A549 (cell line): Measurements from ENCODE around the gene LNPEP. TPM values are rescaled to one million over a fixed set of nuclear protein-coding genes. Genes with fewer than 3 reads are reported as not detected.

ENCODE experiments used
- ATAC-seq, 2 experiments: fragments of 200-7000 bp in 1 of 2; fragments of >200 bp in 1 of 2; cut with Nextera tagmentation in 1 of 2; cut with Tn5 transposase in 1 of 2; 3 replicates each; pipeline versions ENCODE4 v1.8.0 to v1.9.1; 2018 to 2020; ENCODE audit warnings: mild to moderate bottlenecking in 1 of 2, moderate library complexity in 1 of 2
- CTCF ChIA-PET: fragments of 300-600 bp; sonication (Branson Sonifier 250); formaldehyde crosslinking; extraction: SDS; loops from one replicate; lab custom pipeline; 2021; ENCODE audit warnings: antibody characterized with exemption, inconsistent platforms; lab: Yijun Ruan, JAX
- POLR2A ChIA-PET: fragments of 350-600 bp; formaldehyde crosslinking; extraction: SDS; loops from one replicate; lab custom pipeline; 2021; ENCODE audit warnings: antibody characterized with exemption, inconsistent platforms; lab: Yijun Ruan, JAX
- DNase-seq, 2 experiments: peaks; one replicate each; pipeline versions ENCODE4 v3.0.0 to v3.0.0-alpha.2; 2011 to 2016; ENCODE audit warnings: low read depth in 1 of 2, low spot score in 1 of 2
- FAIRE-seq: peaks from 2 replicates; lab custom pipeline; 2011; peaks lifted over from hg19 to GRCh38; lab: Jason Lieb, UNC
- H3K27ac ChIP-seq, 2 experiments: fragments of >200 bp; sonication (Bioruptor Twin); formaldehyde crosslinking; 3 replicates each; pipeline ENCODE4 v1.5.1; 2016 to 2017
- H3K4me1 ChIP-seq: fragments of >200 bp; sonication (Bioruptor Twin); formaldehyde crosslinking; 3 replicates; pipeline ENCODE4 v1.6.1; 2016
- H3K4me2 ChIP-seq: fragments of >200 bp; sonication (Bioruptor Twin); formaldehyde crosslinking; 3 replicates; pipeline ENCODE4 v1.6.1; 2016
- H3K4me3 ChIP-seq: fragments of >200 bp; sonication (Bioruptor Twin); formaldehyde crosslinking; 3 replicates; pipeline ENCODE4 v1.5.1; 2016
- H3K9me3 ChIP-seq: fragments of >200 bp; sonication (Bioruptor Twin); formaldehyde crosslinking; 3 replicates; pipeline ENCODE4 v1.6.1; 2016
- CBX2 ChIP-seq: fragments of 200-600 bp; sonication (generic); IDR thresholded peaks from 2 replicates; pipeline ENCODE4 v1.6.1; 2016; ENCODE audit warnings: low read depth, mild to moderate bottlenecking, borderline replicate concordance
- CBX8 ChIP-seq: fragments of 200-600 bp; sonication (generic); IDR thresholded peaks from 2 replicates; pipeline ENCODE4 v1.6.1; 2016
- CEBPB ChIP-seq, 2 experiments: fragments of >200 bp in 1 of 2; sonication (Bioruptor Twin) in 1 of 2; formaldehyde crosslinking in 1 of 2; IDR thresholded peaks; 2 replicates each; pipeline ENCODE4 v1.6.1; 2012 to 2016
- CHD2 ChIP-seq: fragments of 150-350 bp; IDR thresholded peaks from 2 replicates; pipeline ENCODE4 v1.6.1; 2014; ENCODE audit warnings: low read length; ENCODE audit not compliant: partially characterized antibody
- ESRRA ChIP-seq: fragments of 150-350 bp; IDR thresholded peaks from 2 replicates; pipeline ENCODE4 v1.6.1; 2014; ENCODE audit warnings: mild to moderate bottlenecking, low read length, borderline replicate concordance
- FOSL2 ChIP-seq, 2 experiments: fragments of 450-650 bp in 1 of 2; fragments of >200 bp in 1 of 2; sonication (Bioruptor Twin) in 1 of 2; formaldehyde crosslinking; IDR thresholded peaks; 2 replicates each; pipeline versions ENCODE4 v1.5.0 to v1.6.1; 2016 to 2020; ENCODE audit warnings: mild to moderate bottlenecking in 1 of 2, moderate library complexity in 1 of 2
- FOXS1 ChIP-seq: fragments of 250-450 bp; sonication (Bioruptor Pico); IDR thresholded peaks from 2 replicates; pipeline ENCODE4 v1.5.0; 2020; ENCODE audit warnings: mild to moderate bottlenecking, moderate library complexity
- GATA3 ChIP-seq: IDR thresholded peaks from 2 replicates; pipeline ENCODE4 v1.6.1; 2012; ENCODE audit warnings: borderline replicate concordance
- HOXA7 ChIP-seq: fragments of 250-450 bp; sonication (Bioruptor Pico); IDR thresholded peaks from 2 replicates; pipeline ENCODE4 v1.5.0; 2020; ENCODE audit warnings: mild to moderate bottlenecking, moderate library complexity
- JUN ChIP-seq, 2 experiments: fragments of >200 bp; sonication (Bioruptor Twin); formaldehyde crosslinking; IDR thresholded peaks; 2 replicates in 1 of 2; 3 replicates in 1 of 2; pipeline ENCODE4 v1.6.1; 2016 to 2017
- KDM5A ChIP-seq: fragments of 200-600 bp; sonication (generic); IDR thresholded peaks from 2 replicates; pipeline ENCODE4 v1.6.1; 2016; ENCODE audit warnings: antibody characterized with exemption, mild to moderate bottlenecking
- MAFK ChIP-seq: fragments of 450-650 bp; IDR thresholded peaks from 2 replicates; pipeline ENCODE4 v1.6.1; 2014; ENCODE audit not compliant: partially characterized antibody
- MAZ ChIP-seq: fragments of 150-350 bp; IDR thresholded peaks from 2 replicates; pipeline ENCODE4 v1.6.1; 2014; ENCODE audit warnings: antibody characterized with exemption, low read depth, low read length, borderline replicate concordance
- PHF8 ChIP-seq: fragments of 200-600 bp; sonication (generic); IDR thresholded peaks from 2 replicates; pipeline ENCODE4 v1.6.1; 2016; ENCODE audit warnings: low read depth, mild to moderate bottlenecking, antibody characterized with exemption, moderate library complexity, borderline replicate concordance
- RAD21 ChIP-seq, 2 experiments: fragments of >200 bp in 1 of 2; sonication (Bioruptor Twin) in 1 of 2; formaldehyde crosslinking in 1 of 2; IDR thresholded peaks in 1 of 2; conservative IDR thresholded peaks in 1 of 2; 2 replicates in 1 of 2; 3 replicates in 1 of 2; pipeline ENCODE4 v1.6.1; 2012 to 2018; ENCODE audit warnings: inconsistent platforms in 1 of 2
- RNF2 ChIP-seq: fragments of 200-600 bp; sonication (generic); IDR thresholded peaks from 2 replicates; pipeline ENCODE4 v1.6.1; 2016; ENCODE audit warnings: low read depth, mild to moderate bottlenecking, antibody characterized with exemption, moderate library complexity, borderline replicate concordance
- SREBF2 ChIP-seq: fragments of 450-650 bp; IDR thresholded peaks from 2 replicates; pipeline ENCODE4 v1.6.1; 2014; ENCODE audit warnings: mild to moderate bottlenecking, moderate library complexity
- TFCP2L1 ChIP-seq: fragments of 250-450 bp; sonication (Bioruptor Pico); IDR thresholded peaks from 2 replicates; pipeline ENCODE4 v1.5.0; 2021; ENCODE audit warnings: mild to moderate bottlenecking
- TP53 ChIP-seq: fragments of 250-450 bp; sonication (Bioruptor Pico); IDR thresholded peaks from 2 replicates; pipeline ENCODE4 v1.5.0; 2021; ENCODE audit warnings: mild to moderate bottlenecking, moderate library complexity
- ZFP36 ChIP-seq: fragments of 450-650 bp; IDR thresholded peaks from 2 replicates; pipeline ENCODE4 v1.6.1; 2014; ENCODE audit warnings: borderline replicate concordance; ENCODE audit not compliant: partially characterized antibody
- ZNF302 ChIP-seq: fragments of 250-450 bp; sonication (Bioruptor Pico); IDR thresholded peaks from 2 replicates; pipeline ENCODE4 v1.9.0; 2021; ENCODE audit warnings: inconsistent platforms, mild to moderate bottlenecking, moderate library complexity
- WGBS: methylation state at CpG from one replicate; pipeline ENCODE4 v1.1.6; 2017; ENCODE audit errors: missing lambda C conversion rate; 5-methylcytosine and 5-hydroxymethylcytosine counted together
- polyA plus RNA-seq, 4 experiments: library from polyadenylated mRNA; depleted of rRNA in 3 of 4; stranded (reverse); fragments of >200 nt; fragmentation: RNase III in 1 of 4; extraction: RNeasy Plus Mini Kit Qiagen cat#74134 plus additional on column Dnase treatment in 1 of 4; gene quantifications; 2 replicates in 3 of 4; 3 replicates in 1 of 4; pipeline ENCODE4 v1.2.3, GENCODE V29; 2011 to 2017
- TF ChIP-seq, protein P1 (sequence below): IDR thresholded peaks from 2 replicates; pipeline ENCODE4 v1.6.1; 2012
- TF ChIP-seq, protein P2 (sequence below): fragments of 200-600 bp; sonication (generic); IDR thresholded peaks from 2 replicates; pipeline ENCODE4 v1.6.1; 2016; ENCODE audit warnings: antibody characterized with exemption, mild to moderate bottlenecking, moderate library complexity
- TF ChIP-seq, protein P3 (sequence below): fragments of >200 bp; sonication (Bioruptor Twin); formaldehyde crosslinking; IDR thresholded peaks from 2 replicates; pipeline ENCODE4 v1.6.1; 2016
- TF ChIP-seq, protein P4 (sequence below): fragments of 250-450 bp; sonication (Bioruptor Pico); IDR thresholded peaks from 2 replicates; pipeline ENCODE4 v1.5.0; 2020; ENCODE audit warnings: low read depth, mild to moderate bottlenecking, moderate library complexity
- TF ChIP-seq, protein P5 (sequence below): fragments of >200 bp; sonication (Bioruptor Twin); formaldehyde crosslinking; IDR thresholded peaks from 3 replicates; pipeline ENCODE4 v1.5.1; 2016

The LNPEP gene
- polyA plus RNA-seq, 2 of the 4 experiments (the other 2 are of a cell fraction), result 5.9 to 19.7 TPM

DNA sequence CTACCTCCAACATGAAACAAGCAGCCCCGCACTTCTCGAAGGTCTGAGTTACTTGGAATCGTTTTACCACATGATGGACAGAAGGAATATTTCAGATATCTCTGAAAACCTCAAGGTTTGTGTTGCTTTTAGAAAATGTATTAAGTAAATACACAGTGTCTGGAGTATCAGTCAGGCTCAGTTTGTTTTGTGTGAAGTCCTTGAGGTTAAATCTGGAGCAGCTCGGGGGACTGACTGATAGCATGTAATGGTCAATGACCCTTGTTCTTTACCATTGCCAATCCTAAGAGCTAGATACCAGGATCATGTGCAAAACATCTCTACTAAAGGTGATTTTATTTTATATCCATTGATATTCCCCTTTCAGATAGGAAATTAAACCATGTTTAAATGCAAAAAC is 26.9 kb upstream of the LNPEP start:
- CTCF ChIA-PET, result interaction anchor here (0.8 to 1.3 kb wide), 2 partner anchors 13 to 15 kb away, joined by 3 read pairs; no protein-coding TSS in a partner anchor
- ATAC-seq, result no peak
- 64% methylated on average over 4 of the region's 4 CpGs for WGBS
- Histone ChIP-seq H3K9me3 (no peaks in the 10 kb centered on the region), H3K4me3 (no peak overlapping the region), H3K27ac (no peak overlapping the region), H3K4me1 (no peaks in the 10 kb centered on the region), H3K4me2 (no peak overlapping the region)
- no peak for TF ChIP-seq KDM5A
- POLR2A ChIA-PET, result no interaction called here
- no peak for FAIRE-seq
- DNase-seq, result no peak

DNA sequence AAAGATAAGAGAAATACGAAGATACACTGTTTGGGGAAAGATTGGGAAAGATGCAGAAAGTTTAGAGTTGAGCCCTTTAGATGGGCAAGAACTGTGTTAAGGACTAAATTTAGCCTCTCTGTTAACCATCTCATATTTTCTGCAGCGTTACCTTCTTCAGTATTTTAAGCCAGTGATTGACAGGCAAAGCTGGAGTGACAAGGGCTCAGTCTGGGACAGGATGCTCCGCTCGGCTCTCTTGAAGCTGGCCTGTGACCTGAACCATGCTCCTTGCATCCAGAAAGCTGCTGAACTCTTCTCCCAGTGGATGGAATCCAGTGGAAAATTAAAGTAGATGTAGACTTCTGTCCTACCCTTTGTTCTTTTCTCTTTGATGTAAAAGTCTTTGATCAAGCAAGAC is 26.4 kb upstream of the LNPEP start:
- FAIRE-seq, result no peak
- TF ChIP-seq MAZ (no peak), HOXA7 (no peak), FOXS1 (CRISPR knock-in tag) (no peak), PHF8 (no peak), KDM5A (no peak), JUN (IDR thresholded peaks at IDR 0.05) (no peak), ESRRA (no peak), ZFP36 (no peak), RNF2 (no peak), FOSL2 (IDR thresholded peaks at IDR 0.05) (no peak), FOSL2 (CRISPR knock-in tag; IDR thresholded peaks at IDR 0.05) (no peak), ZNF302 (CRISPR knock-in tag) (no peak), CBX2 (no peak)
- TF ChIP-seq, protein P1, sequence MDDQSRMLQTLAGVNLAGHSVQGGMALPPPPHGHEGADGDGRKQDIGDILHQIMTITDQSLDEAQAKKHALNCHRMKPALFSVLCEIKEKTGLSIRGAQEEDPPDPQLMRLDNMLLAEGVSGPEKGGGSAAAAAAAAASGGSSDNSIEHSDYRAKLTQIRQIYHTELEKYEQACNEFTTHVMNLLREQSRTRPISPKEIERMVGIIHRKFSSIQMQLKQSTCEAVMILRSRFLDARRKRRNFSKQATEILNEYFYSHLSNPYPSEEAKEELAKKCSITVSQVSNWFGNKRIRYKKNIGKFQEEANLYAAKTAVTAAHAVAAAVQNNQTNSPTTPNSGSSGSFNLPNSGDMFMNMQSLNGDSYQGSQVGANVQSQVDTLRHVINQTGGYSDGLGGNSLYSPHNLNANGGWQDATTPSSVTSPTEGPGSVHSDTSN, result no peak
- TF ChIP-seq, protein P2, sequence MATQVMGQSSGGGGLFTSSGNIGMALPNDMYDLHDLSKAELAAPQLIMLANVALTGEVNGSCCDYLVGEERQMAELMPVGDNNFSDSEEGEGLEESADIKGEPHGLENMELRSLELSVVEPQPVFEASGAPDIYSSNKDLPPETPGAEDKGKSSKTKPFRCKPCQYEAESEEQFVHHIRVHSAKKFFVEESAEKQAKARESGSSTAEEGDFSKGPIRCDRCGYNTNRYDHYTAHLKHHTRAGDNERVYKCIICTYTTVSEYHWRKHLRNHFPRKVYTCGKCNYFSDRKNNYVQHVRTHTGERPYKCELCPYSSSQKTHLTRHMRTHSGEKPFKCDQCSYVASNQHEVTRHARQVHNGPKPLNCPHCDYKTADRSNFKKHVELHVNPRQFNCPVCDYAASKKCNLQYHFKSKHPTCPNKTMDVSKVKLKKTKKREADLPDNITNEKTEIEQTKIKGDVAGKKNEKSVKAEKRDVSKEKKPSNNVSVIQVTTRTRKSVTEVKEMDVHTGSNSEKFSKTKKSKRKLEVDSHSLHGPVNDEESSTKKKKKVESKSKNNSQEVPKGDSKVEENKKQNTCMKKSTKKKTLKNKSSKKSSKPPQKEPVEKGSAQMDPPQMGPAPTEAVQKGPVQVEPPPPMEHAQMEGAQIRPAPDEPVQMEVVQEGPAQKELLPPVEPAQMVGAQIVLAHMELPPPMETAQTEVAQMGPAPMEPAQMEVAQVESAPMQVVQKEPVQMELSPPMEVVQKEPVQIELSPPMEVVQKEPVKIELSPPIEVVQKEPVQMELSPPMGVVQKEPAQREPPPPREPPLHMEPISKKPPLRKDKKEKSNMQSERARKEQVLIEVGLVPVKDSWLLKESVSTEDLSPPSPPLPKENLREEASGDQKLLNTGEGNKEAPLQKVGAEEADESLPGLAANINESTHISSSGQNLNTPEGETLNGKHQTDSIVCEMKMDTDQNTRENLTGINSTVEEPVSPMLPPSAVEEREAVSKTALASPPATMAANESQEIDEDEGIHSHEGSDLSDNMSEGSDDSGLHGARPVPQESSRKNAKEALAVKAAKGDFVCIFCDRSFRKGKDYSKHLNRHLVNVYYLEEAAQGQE, result no peak
- TF ChIP-seq, all 56 proteins: peak for 0
- Histone ChIP-seq H3K4me2 (no peak overlapping the region), H3K9me3 (no peaks in the 10 kb centered on the region), H3K27ac (no peak overlapping the region), H3K4me3 (no peak overlapping the region), H3K4me1 (no peaks in the 10 kb centered on the region)
- ChIA-PET POLR2A (no interaction called here), CTCF (interaction anchor here (1.3 kb wide), 1 partner anchor 13 kb away, joined by 3 read pairs; no protein-coding TSS in a partner anchor)
- 81% methylated on average over 4 of the region's 4 CpGs for WGBS
- no peak for ATAC-seq
- no peak for DNase-seq

DNA sequence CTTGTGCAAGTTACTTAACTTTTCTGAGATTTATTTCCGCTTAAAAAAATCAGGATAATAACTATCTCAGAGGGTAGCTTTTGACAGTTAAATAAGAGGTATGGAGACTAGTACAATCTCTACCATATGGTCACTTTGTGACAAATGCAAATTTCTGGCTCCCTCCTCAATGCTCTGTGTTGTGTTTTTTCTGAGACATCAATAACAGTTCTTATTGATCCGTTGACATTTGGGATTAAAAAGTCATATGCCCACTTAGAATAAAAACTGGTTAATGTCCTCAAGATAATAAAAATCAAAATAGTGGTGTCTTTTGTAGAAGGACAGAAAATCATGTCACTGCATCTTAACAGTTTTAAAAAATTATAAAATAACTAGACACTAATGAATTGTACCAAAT is 24.7 kb upstream of the LNPEP start:
- Histone ChIP-seq H3K27ac (no peak overlapping the region), H3K4me1 (no peaks in the 10 kb centered on the region), H3K4me2 (no peak overlapping the region), H3K9me3 (no peaks in the 10 kb centered on the region), H3K4me3 (no peak overlapping the region)
- FAIRE-seq, result no peak
- ATAC-seq, result no peak
- CTCF ChIA-PET, result interaction anchor here (0.7 kb wide), 1 partner anchor 17 kb away, joined by 3 read pairs; no protein-coding TSS in a partner anchor
- POLR2A ChIA-PET, result interaction anchor here (0.9 kb wide), 1 partner anchor 12 kb away, joined by 3 read pairs; no protein-coding TSS in a partner anchor
- WGBS, result 93% methylated on average over 2 of the region's 2 CpGs
- no peak for DNase-seq
- no peak for TF ChIP-seq ESRRA
- no peak for TF ChIP-seq RAD21 (conservative IDR thresholded peaks at IDR 0.05 in 1 of 2, IDR thresholded peaks at IDR 0.05 in 1 of 2)
- no peak for TF ChIP-seq ZNF302 (CRISPR knock-in tag)
- no peak for TF ChIP-seq TFCP2L1 (CRISPR knock-in tag)
- TF ChIP-seq CBX8, result no peak
- no peak for TF ChIP-seq CHD2
- TF ChIP-seq CBX2, result no peak
- TF ChIP-seq, protein P3, sequence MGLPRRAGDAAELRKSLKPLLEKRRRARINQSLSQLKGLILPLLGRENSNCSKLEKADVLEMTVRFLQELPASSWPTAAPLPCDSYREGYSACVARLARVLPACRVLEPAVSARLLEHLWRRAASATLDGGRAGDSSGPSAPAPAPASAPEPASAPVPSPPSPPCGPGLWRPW, result no peak
- no peak for TF ChIP-seq GATA3
- TF ChIP-seq, protein P4, sequence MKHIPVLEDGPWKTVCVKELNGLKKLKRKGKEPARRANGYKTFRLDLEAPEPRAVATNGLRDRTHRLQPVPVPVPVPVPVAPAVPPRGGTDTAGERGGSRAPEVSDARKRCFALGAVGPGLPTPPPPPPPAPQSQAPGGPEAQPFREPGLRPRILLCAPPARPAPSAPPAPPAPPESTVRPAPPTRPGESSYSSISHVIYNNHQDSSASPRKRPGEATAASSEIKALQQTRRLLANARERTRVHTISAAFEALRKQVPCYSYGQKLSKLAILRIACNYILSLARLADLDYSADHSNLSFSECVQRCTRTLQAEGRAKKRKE (CRISPR knock-in tag), result no peak
- TF ChIP-seq, protein P5, sequence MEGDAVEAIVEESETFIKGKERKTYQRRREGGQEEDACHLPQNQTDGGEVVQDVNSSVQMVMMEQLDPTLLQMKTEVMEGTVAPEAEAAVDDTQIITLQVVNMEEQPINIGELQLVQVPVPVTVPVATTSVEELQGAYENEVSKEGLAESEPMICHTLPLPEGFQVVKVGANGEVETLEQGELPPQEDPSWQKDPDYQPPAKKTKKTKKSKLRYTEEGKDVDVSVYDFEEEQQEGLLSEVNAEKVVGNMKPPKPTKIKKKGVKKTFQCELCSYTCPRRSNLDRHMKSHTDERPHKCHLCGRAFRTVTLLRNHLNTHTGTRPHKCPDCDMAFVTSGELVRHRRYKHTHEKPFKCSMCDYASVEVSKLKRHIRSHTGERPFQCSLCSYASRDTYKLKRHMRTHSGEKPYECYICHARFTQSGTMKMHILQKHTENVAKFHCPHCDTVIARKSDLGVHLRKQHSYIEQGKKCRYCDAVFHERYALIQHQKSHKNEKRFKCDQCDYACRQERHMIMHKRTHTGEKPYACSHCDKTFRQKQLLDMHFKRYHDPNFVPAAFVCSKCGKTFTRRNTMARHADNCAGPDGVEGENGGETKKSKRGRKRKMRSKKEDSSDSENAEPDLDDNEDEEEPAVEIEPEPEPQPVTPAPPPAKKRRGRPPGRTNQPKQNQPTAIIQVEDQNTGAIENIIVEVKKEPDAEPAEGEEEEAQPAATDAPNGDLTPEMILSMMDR, result no peak
- no peak for TF ChIP-seq TP53 (CRISPR knock-in tag)
- TF ChIP-seq SREBF2, result no peak
- TF ChIP-seq MAFK, result no peak
- no peak for TF ChIP-seq CEBPB (IDR thresholded peaks at IDR 0.05)
